Measurements from ENCODE around the gene SLC25A41. TPM values are rescaled to one million over a fixed set of nuclear protein-coding genes. Genes with fewer than 3 reads are reported as not detected.

Gene SLC25A41
- total and polyA plus RNA-seq, 2 experiments from 2014 or later = 0.27 to 0.50 TPM

GRCh38 chr19:6443986-6444385 lies 10.4 kb upstream of the SLC25A41 start:
- H3K36me3 ChIP-seq (replicated peaks; ENCODE audit: insufficient read depth, low read depth) = no peaks in the 10 kb centered on the region
- 98% methylated on average over 13 of the region's 13 CpGs for WGBS (ENCODE audit: low lambda C conversion rate, missing lambda C conversion rate)
- DNase-seq (ENCODE audit: low spot score) = no peak

GRCh38 chr19:6442087-6442688 lies 8.6 kb upstream of the SLC25A41 start:
- no peak for DNase-seq (ENCODE audit: low spot score)
- TF ChIP-seq EZH2phosphoT487 (IDR thresholded peaks at IDR 0.05; ENCODE audit: low read depth, severe bottlenecking, unreplicated experiment) = no peak
- no peak for TF ChIP-seq CTCF (IDR thresholded peaks at IDR 0.05; ENCODE audit: poor library complexity)
- TF ChIP-seq EZH2 (IDR thresholded peaks at IDR 0.05; ENCODE audit: borderline replicate concordance) = no peak
- Histone ChIP-seq H3K9me2 (replicated peaks; ENCODE audit: insufficient read depth) (no peaks in the 10 kb centered on the region), H3K27ac (no peak overlapping the region), H3K4me1 (ENCODE audit: insufficient read depth) (no peaks in the 10 kb centered on the region), H3K4me3 (no peak overlapping the region), H3K4me2 (no peak overlapping the region), H4K20me1 (ENCODE audit: insufficient read depth, poor library complexity, severe bottlenecking) (no peaks in the 10 kb centered on the region), H2AFZ (no peak overlapping the region), H3K9me3 (ENCODE audit: low read depth) (no peaks in the 10 kb centered on the region), H3K79me2 (no peaks in the 10 kb centered on the region), H3K27me3 (no peaks in the 10 kb centered on the region), H3K36me3 (replicated peaks; ENCODE audit: insufficient read depth, low read depth) (no peaks in the 10 kb centered on the region)
- 90% methylated on average over 12 of the region's 13 CpGs for WGBS (ENCODE audit: low lambda C conversion rate, missing lambda C conversion rate)

More at GRCh38 chr19:6443986-6444385, 10.4 kb upstream of the SLC25A41 start:
- no peaks in the 10 kb centered on the region for H4K20me1 ChIP-seq (ENCODE audit: insufficient read depth, poor library complexity, severe bottlenecking)
- H3K9me3 ChIP-seq (ENCODE audit: low read depth) = no peaks in the 10 kb centered on the region
- no peak overlapping the region for H3K27ac ChIP-seq
- TF ChIP-seq EZH2 (IDR thresholded peaks at IDR 0.05; ENCODE audit: borderline replicate concordance) (no peak), CTCF (IDR thresholded peaks at IDR 0.05; ENCODE audit: poor library complexity) (no peak), EZH2phosphoT487 (IDR thresholded peaks at IDR 0.05; ENCODE audit: low read depth, severe bottlenecking, unreplicated experiment) (no peak)
- no peaks in the 10 kb centered on the region for H3K9me2 ChIP-seq (replicated peaks; ENCODE audit: insufficient read depth)
- no peaks in the 10 kb centered on the region for H3K79me2 ChIP-seq
- no peak overlapping the region for H2AFZ ChIP-seq
- H3K4me3 ChIP-seq = no peak overlapping the region
- no peaks in the 10 kb centered on the region for H3K27me3 ChIP-seq
- no peak overlapping the region for H3K4me2 ChIP-seq
- H3K4me1 ChIP-seq (ENCODE audit: insufficient read depth) = no peaks in the 10 kb centered on the region

- no peaks in the 10 kb centered on the region for H3K9me3 ChIP-seq (ENCODE audit: low read depth)
- H3K79me2 ChIP-seq = no peaks in the 10 kb centered on the region
- H3K36me3 ChIP-seq (replicated peaks; ENCODE audit: insufficient read depth, low read depth) = no peaks in the 10 kb centered on the region
- H3K27me3 ChIP-seq = no peaks in the 10 kb centered on the region
- no peaks in the 10 kb centered on the region for H4K20me1 ChIP-seq (ENCODE audit: insufficient read depth, poor library complexity, severe bottlenecking)
- no peaks in the 10 kb centered on the region for H3K9me2 ChIP-seq (replicated peaks; ENCODE audit: insufficient read depth)
- WGBS (ENCODE audit: low lambda C conversion rate, missing lambda C conversion rate) = 93% methylated on average over 3 of the region's 3 CpGs
- no peak overlapping the region for H2AFZ ChIP-seq
- no peak overlapping the region for H3K27ac ChIP-seq
- H3K4me2 ChIP-seq = no peak overlapping the region
- H3K4me1 ChIP-seq (ENCODE audit: insufficient read depth) = no peaks in the 10 kb centered on the region
- TF ChIP-seq CTCF (IDR thresholded peaks at IDR 0.05; ENCODE audit: poor library complexity) = no peak
- no peak for DNase-seq (ENCODE audit: low spot score)
- no peak overlapping the region for H3K4me3 ChIP-seq
Observed at GRCh38 chr19:6440905-6441304, 7.3 kb upstream of the SLC25A41 start.

GRCh38 chr19:6439743-6440142 lies 6.2 kb upstream of the SLC25A41 start:
- Histone ChIP-seq H3K9me2 (replicated peaks; ENCODE audit: insufficient read depth) (no peaks in the 10 kb centered on the region), H3K36me3 (replicated peaks; ENCODE audit: insufficient read depth, low read depth) (no peaks in the 10 kb centered on the region), H3K27ac (no peak overlapping the region), H3K4me2 (no peak overlapping the region), H4K20me1 (ENCODE audit: insufficient read depth, poor library complexity, severe bottlenecking) (no peaks in the 10 kb centered on the region), H3K4me1 (ENCODE audit: insufficient read depth) (no peaks in the 10 kb centered on the region), H3K9me3 (ENCODE audit: low read depth) (no peaks in the 10 kb centered on the region), H3K27me3 (no peaks in the 10 kb centered on the region), H3K4me3 (no peak overlapping the region), H2AFZ (no peak overlapping the region), H3K79me2 (no peaks in the 10 kb centered on the region)
- TF ChIP-seq EZH2phosphoT487 (IDR thresholded peaks at IDR 0.05; ENCODE audit: low read depth, severe bottlenecking, unreplicated experiment) (no peak), EZH2 (IDR thresholded peaks at IDR 0.05; ENCODE audit: borderline replicate concordance) (no peak), CTCF (IDR thresholded peaks at IDR 0.05; ENCODE audit: poor library complexity) (no peak)
- WGBS (ENCODE audit: low lambda C conversion rate, missing lambda C conversion rate) = 89% methylated on average over 4 of the region's 4 CpGs
- DNase-seq (ENCODE audit: low spot score) = no peak
